ENCODE results near the gene GPC3. TPM values are rescaled to one million over a fixed set of nuclear protein-coding genes. Genes with fewer than 3 reads are reported as not detected.

GPC3 gene
- polyA plus RNA-seq, 1 experiment, result not detected

DNA sequence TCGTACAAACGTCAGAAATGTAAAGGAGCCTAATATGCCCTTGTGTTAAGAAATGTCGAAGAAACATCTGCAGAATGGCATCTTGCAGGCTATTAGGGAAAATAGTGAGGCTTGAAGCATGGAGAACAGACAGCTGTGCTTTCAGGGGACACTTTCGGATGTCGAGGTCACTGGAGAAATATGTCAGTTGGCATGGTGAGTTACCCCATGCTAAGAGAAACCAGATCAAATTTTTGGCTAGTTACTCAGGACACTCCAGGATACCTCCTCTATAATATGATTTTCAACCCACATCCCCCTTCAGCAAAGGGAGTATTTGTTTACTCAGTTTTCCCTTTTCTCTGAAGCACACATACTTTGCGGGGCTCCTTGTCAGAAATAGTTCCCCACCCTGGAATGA is 171.4 kb downstream of the GPC3 start:
- no peak for DNase-seq (ENCODE audit: low read depth)
- ChIA-PET POLR2A (no interaction called here), CTCF (no interaction called here)
- H3K27me3 ChIP-seq (ENCODE audit: control insufficient read depth, insufficient read depth, low read length), result no peaks in the 10 kb centered on the region
- no peaks in the 10 kb centered on the region for H3K36me3 ChIP-seq (ENCODE audit: control insufficient read depth, insufficient read depth, low read length)
- TF ChIP-seq, protein P1, sequence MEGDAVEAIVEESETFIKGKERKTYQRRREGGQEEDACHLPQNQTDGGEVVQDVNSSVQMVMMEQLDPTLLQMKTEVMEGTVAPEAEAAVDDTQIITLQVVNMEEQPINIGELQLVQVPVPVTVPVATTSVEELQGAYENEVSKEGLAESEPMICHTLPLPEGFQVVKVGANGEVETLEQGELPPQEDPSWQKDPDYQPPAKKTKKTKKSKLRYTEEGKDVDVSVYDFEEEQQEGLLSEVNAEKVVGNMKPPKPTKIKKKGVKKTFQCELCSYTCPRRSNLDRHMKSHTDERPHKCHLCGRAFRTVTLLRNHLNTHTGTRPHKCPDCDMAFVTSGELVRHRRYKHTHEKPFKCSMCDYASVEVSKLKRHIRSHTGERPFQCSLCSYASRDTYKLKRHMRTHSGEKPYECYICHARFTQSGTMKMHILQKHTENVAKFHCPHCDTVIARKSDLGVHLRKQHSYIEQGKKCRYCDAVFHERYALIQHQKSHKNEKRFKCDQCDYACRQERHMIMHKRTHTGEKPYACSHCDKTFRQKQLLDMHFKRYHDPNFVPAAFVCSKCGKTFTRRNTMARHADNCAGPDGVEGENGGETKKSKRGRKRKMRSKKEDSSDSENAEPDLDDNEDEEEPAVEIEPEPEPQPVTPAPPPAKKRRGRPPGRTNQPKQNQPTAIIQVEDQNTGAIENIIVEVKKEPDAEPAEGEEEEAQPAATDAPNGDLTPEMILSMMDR (IDR thresholded peaks at IDR 0.05; ENCODE audit: insufficient read depth, low read depth, low read length), result no peak
- H3K4me3 ChIP-seq (ENCODE audit: low read depth, low read length), result no peak overlapping the region

DNA sequence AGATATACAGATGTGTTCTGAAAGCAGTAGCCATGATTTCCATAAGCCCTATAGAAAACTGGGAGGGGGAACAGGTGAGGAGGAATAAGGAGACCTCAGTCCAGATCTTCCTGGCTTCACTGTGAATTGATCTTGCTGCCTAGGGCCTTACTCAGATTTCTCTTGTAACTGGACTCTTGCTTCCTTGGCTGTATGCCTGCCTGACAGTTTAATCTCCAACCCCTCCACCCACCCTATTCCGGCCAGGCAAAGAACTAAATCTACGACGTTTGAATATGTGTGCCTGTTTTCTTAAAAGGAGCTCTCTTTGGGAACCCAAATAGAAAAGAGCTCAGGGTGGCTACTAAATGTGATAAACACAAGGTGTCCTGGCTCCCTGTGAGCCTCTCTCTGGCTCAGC is 173.0 kb downstream of the GPC3 start:
- Histone ChIP-seq H3K27me3 (ENCODE audit: control insufficient read depth, insufficient read depth, low read length) (no peaks in the 10 kb centered on the region), H3K36me3 (ENCODE audit: control insufficient read depth, insufficient read depth, low read length) (no peaks in the 10 kb centered on the region), H3K4me3 (ENCODE audit: low read depth, low read length) (no peak overlapping the region)
- ChIA-PET POLR2A (no interaction called here), CTCF (interaction anchor here (0.6 to 1.3 kb wide), 2 partner anchors 20 to 431 kb away, joined by 3 to 7 read pairs; no protein-coding TSS in a partner anchor)
- TF ChIP-seq, protein P1 (IDR thresholded peaks at IDR 0.05; ENCODE audit: insufficient read depth, low read depth, low read length), result no peak
- DNase-seq (ENCODE audit: low read depth), result no peak

DNA sequence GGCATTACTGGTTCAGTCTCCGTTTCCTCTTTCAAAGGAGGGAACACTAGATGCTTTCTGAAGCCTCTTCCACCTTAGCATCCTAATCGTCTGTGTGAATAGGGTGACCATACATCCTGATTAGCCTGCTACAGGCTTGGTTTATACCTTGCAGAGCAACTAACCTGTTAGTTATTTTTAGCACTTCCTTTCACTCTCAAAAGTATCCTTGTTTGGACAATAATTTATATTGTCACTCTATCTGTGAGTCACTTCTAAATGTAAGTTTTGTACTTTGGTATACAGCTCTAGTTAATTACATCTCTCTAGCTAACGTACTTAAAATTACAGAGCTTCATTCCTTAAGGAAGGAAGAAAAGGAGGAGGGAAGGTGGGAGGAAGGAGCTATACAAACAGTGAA is 174.5 kb downstream of the GPC3 start:
- Histone ChIP-seq H3K36me3 (ENCODE audit: control insufficient read depth, insufficient read depth, low read length) (no peaks in the 10 kb centered on the region), H3K27me3 (ENCODE audit: control insufficient read depth, insufficient read depth, low read length) (no peaks in the 10 kb centered on the region), H3K4me3 (ENCODE audit: low read depth, low read length) (no peak overlapping the region)
- TF ChIP-seq, protein P1 (IDR thresholded peaks at IDR 0.05; ENCODE audit: insufficient read depth, low read depth, low read length), result no peak
- DNase-seq (ENCODE audit: low read depth), result no peak
- CTCF ChIA-PET, result interaction anchor here (1.0 kb wide), 1 partner anchor 18 kb away, joined by 4 read pairs; no protein-coding TSS in a partner anchor
- POLR2A ChIA-PET, result no interaction called here

DNA sequence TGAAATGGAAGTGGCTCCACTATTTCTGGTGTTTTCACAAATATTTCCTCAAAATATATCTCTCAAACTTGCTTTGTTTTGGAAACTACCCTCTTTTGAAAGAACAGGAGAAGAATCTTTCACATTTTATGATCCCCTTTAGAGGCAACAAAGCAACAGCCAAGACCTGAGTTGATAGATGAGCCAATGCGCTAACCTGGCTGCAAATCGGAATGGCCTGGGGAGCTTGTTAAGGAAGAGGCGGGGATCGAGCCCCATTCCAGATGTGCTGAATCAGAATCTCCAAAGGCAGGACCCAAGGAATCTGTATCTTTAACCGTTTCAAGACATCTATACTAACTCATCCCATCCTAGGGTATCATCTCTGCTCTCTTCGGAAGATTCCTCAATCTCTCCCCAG is 181.3 kb downstream of the GPC3 start:
- ChIA-PET CTCF (no interaction called here), POLR2A (no interaction called here)
- TF ChIP-seq, protein P1 (IDR thresholded peaks at IDR 0.05; ENCODE audit: insufficient read depth, low read depth, low read length), result no peak
- Histone ChIP-seq H3K36me3 (ENCODE audit: control insufficient read depth, insufficient read depth, low read length) (no peaks in the 10 kb centered on the region), H3K27me3 (ENCODE audit: control insufficient read depth, insufficient read depth, low read length) (no peaks in the 10 kb centered on the region), H3K4me3 (ENCODE audit: low read depth, low read length) (no peak overlapping the region)
- no peak for DNase-seq (ENCODE audit: low read depth)

DNA sequence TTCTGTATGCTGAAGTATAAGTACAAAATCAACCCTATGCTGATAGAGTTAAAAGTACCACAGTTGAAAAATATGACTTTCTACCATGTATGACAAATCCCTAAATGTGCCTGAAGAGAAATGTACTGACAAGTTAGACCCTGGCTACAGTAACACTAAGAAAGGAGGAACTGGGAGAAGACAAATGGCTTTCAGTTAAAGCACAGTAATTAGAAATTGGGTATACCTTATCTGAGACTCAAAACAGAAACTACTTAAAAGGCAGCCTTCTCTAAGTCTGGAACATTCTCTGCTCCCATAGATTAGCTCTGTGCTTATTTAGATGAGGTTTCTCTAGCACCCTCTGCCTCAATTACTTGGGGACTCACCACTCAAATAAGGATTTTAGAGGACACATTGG is 189.1 kb downstream of the GPC3 start:
- Histone ChIP-seq H3K36me3 (ENCODE audit: control insufficient read depth, insufficient read depth, low read length) (no peaks in the 10 kb centered on the region), H3K4me3 (ENCODE audit: low read depth, low read length) (no peak overlapping the region), H3K27me3 (ENCODE audit: control insufficient read depth, insufficient read depth, low read length) (no peaks in the 10 kb centered on the region)
- CTCF ChIA-PET, result no interaction called here
- POLR2A ChIA-PET, result no interaction called here
- no peak for DNase-seq (ENCODE audit: low read depth)
- TF ChIP-seq, protein P1 (IDR thresholded peaks at IDR 0.05; ENCODE audit: insufficient read depth, low read depth, low read length), result no peak

Measured in BJ (cell line).